Body of pancreas (tissue), 4 donors: ENCODE measurements around the gene HOTAIR. TPM values are rescaled to one million over a fixed set of nuclear protein-coding genes. Genes with fewer than 3 reads are reported as not detected.

Source experiments
- ATAC-seq: fragments of 150-250 bp; one replicate; pipeline ENCODE4 v1.9.1; 2016
- DNase-seq, 4 donors: peaks; one replicate each; pipeline ENCODE4 v3.0.0-alpha.2; 2019
- H3K27ac ChIP-seq, 4 donors: fragments of 200-600 bp; sonication (generic); 1 replicate in 3 of 4; 2 replicates in 1 of 4; pipeline versions ENCODE4 v1.5.1 to v1.6.1; 2016 to 2019; ENCODE audit warnings: mild to moderate bottlenecking in 1 of 4, mixed read lengths in 1 of 4, moderate library complexity in 1 of 4
- H3K27me3 ChIP-seq, 2 donors: fragments of 200-600 bp; sonication (generic); one replicate each; pipeline ENCODE4 v1.6.0; 2016; ENCODE audit warnings: mild to moderate bottlenecking in 1 of 2
- H3K36me3 ChIP-seq, 2 donors: fragments of 200-600 bp; sonication (generic); replicated peaks in 1 of 2; 2 replicates each; pipeline ENCODE4 v1.5.1; 2016; ENCODE audit warnings: low read depth in 2 of 2; ENCODE audit not compliant: insufficient read depth in 1 of 2
- H3K4me1 ChIP-seq: fragments of 200-600 bp; sonication (generic); one replicate; pipeline ENCODE4 v1.6.0; 2016
- H3K4me3 ChIP-seq, 2 donors: fragments of 200-600 bp; sonication (generic); 1 replicate in 1 of 2; 2 replicates in 1 of 2; pipeline ENCODE4 v1.5.1; 2016 to 2019
- H3K9me3 ChIP-seq, 3 donors: fragments of 200-600 bp; sonication (generic); 1 replicate in 2 of 3; 2 replicates in 1 of 3; pipeline ENCODE4 v1.5.1; 2016
- POLR2A ChIP-seq, 3 donors: fragments of 450-650 bp; IDR thresholded peaks; one replicate each; pipeline ENCODE4 v1.6.1; 2016; ENCODE audit warnings: antibody characterized with exemption in 3 of 3, mild to moderate bottlenecking in 2 of 3
- WGBS, 2 donors: methylation state at CpG; one replicate each; pipeline ENCODE4 v1.1.5; 2017; 5-methylcytosine and 5-hydroxymethylcytosine counted together
- intact Hi-C: fragments of 100-400 bp; cut with DNase I; formaldehyde crosslinking; loops from one replicate; pipeline ENCODE4 v1.15.1; 2023
- total RNA-seq, 2 donors: library from RNA; depleted of rRNA; stranded (reverse); fragments of >200 nt; gene quantifications; one replicate each; pipeline ENCODE4 v1.1.0, GENCODE V29; 2016
- TF ChIP-seq, protein P1 (sequence below), 7 experiments: fragments of 450-650 bp in 4 of 7; fragments of 200-600 bp in 3 of 7; sonication (generic) in 3 of 7; IDR thresholded peaks; one replicate each; pipeline ENCODE4 v1.5.1; 2016 to 2019; ENCODE audit warnings: antibody characterized with exemption in 7 of 7

The HOTAIR gene
- total RNA-seq, 2 donors from 2014 or later: not detected

DNA sequence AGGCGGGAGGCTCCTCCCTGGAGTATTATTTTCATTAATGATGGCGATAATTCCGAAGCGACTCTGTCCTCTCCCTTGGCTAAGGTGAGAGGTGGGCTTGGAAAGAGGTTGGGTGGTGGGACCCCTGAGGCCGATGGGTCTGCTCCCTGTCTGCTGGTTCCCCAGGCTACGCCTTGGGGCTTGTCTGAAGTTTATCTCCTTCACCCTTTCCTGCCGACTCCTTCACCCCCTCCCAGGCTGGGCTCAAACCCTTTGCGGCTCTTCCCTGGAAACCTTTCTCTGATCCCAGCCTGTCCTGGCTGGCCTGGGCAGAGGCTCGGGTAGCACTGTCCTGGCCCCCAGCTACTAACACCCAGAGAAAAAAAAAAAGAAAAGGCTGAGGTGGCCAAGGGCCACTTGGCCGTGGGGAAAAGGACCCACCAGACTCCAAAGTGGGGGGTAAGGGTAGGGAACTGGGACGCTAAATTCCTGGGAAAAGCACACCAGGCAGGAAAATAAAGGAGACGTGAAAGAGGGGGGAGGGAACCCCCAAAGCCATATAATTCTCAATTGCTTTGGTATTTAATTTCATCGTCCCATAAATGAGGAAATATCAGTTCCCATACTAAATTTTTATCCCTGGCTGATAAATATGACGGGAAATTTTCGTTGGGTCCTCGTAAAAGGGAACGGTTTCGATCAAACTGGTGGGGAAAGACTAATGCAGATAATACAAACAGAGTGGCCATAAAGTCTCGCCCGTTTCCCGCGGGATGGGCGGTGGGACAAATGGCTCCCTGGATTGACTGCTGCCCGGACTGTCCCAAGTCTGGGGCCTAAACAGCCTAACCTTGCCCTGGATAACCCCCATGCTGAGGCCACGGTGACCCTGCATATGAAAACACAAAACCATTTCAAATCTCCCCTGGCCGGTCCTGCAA, 8.2 kb upstream of the HOTAIR start:
- peaks cover 18% of the 10 kb centered on the region for H3K4me1 ChIP-seq
- ATAC-seq: no peak
- no peak for DNase-seq
- WGBS, 2 donors: 8 to 9% methylated on average over 26 of the region's 26 CpGs
- H3K9me3 ChIP-seq: no peaks in the 10 kb centered on the region
- no peaks in the 10 kb centered on the region for H3K36me3 ChIP-seq
- H3K4me3 ChIP-seq: no peak overlapping the region
- intact Hi-C loops: no loop called here
- peaks cover 0 to 71% of the 10 kb centered on the region in 2 donors for H3K27me3 ChIP-seq
- no peak overlapping the region for H3K27ac ChIP-seq
- TF ChIP-seq, protein P1, sequence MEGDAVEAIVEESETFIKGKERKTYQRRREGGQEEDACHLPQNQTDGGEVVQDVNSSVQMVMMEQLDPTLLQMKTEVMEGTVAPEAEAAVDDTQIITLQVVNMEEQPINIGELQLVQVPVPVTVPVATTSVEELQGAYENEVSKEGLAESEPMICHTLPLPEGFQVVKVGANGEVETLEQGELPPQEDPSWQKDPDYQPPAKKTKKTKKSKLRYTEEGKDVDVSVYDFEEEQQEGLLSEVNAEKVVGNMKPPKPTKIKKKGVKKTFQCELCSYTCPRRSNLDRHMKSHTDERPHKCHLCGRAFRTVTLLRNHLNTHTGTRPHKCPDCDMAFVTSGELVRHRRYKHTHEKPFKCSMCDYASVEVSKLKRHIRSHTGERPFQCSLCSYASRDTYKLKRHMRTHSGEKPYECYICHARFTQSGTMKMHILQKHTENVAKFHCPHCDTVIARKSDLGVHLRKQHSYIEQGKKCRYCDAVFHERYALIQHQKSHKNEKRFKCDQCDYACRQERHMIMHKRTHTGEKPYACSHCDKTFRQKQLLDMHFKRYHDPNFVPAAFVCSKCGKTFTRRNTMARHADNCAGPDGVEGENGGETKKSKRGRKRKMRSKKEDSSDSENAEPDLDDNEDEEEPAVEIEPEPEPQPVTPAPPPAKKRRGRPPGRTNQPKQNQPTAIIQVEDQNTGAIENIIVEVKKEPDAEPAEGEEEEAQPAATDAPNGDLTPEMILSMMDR (IDR thresholded peaks at IDR 0.05): no peak
- TF ChIP-seq POLR2A (IDR thresholded peaks at IDR 0.05): no peak

- Histone ChIP-seq H3K27ac (no peak overlapping the region), H3K27me3 (peaks cover 0 to 67% of the 10 kb centered on the region in 2 donors), H3K36me3 (no peaks in the 10 kb centered on the region), H3K9me3 (no peaks in the 10 kb centered on the region), H3K4me1 (peaks cover 18% of the 10 kb centered on the region), H3K4me3 (no peak overlapping the region)
- TF ChIP-seq POLR2A (IDR thresholded peaks at IDR 0.05): no peak
- TF ChIP-seq, protein P1 (IDR thresholded peaks at IDR 0.05): no peak
- no peak for ATAC-seq
- 22 to 24% methylated on average over 30 of the region's 30 CpGs for WGBS, 2 donors
- intact Hi-C loops: no loop called here
- DNase-seq: no peak
These were observed 7.1 kb upstream of the HOTAIR start for GRCh38 chr12:53981634-53982565.

GRCh38 chr12:53980802-53981496, 6.2 kb upstream of the HOTAIR start:
- Histone ChIP-seq H3K4me3 (no peak overlapping the region), H3K27me3 (peaks cover 0 to 67% of the 10 kb centered on the region in 2 donors), H3K9me3 (no peaks in the 10 kb centered on the region), H3K27ac (no peak overlapping the region), H3K36me3 (no peaks in the 10 kb centered on the region), H3K4me1 (peaks cover 12% of the 10 kb centered on the region)
- ATAC-seq (no peak), DNase-seq (no peak)
- TF ChIP-seq POLR2A (IDR thresholded peaks at IDR 0.05): no peak
- TF ChIP-seq, protein P1 (IDR thresholded peaks at IDR 0.05): no peak
- 27 to 35% methylated on average over 14 to 15 of the region's 15 CpGs for WGBS, 2 donors
- intact Hi-C loops: no loop called here

DNA sequence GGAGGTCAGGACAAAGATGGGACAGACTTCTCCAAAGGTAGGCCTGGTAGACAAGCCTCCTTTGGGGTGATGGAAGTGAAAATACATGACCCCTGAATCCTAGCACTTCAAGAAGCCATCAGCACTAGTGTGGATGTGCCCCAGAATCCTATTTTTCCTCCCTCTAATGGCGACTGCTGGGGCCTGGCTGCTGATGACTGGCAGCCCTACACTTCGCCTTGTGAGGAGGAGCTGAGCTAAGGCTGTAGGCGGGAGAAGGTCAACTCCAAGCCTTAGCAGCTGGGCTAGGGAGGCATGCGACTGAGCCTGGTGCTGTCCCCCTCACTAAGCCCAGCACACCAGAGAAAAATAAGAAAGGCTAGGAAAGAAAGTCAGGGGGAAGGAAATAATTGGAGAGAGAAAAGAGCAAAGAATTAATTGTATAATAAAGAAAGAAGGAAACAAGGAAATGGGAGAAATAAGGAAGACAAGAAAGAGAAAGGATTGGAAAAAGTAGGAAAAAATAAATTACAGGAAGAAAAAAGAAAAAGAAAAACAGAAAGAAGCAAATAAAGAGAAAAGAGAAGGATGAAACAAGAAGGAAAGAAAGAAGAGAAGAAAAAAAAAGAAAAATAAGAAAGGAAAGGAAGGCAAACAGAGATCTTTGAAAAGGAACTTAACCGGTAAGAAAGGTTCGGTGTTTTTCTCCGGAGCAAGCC, 5.5 kb upstream of the HOTAIR start:
- no peak overlapping the region for H3K27ac ChIP-seq
- H3K4me3 ChIP-seq: no peak overlapping the region
- no peaks in the 10 kb centered on the region for H3K36me3 ChIP-seq
- peaks cover 0 to 67% of the 10 kb centered on the region in 2 donors for H3K27me3 ChIP-seq
- ATAC-seq: no peak
- no peak for DNase-seq
- peaks cover 8% of the 10 kb centered on the region for H3K4me1 ChIP-seq
- intact Hi-C loops: no loop called here
- 39 to 45% methylated on average over 7 of the region's 7 CpGs for WGBS, 2 donors
- TF ChIP-seq, protein P1 (IDR thresholded peaks at IDR 0.05): no peak
- TF ChIP-seq POLR2A (IDR thresholded peaks at IDR 0.05): no peak
- no peaks in the 10 kb centered on the region for H3K9me3 ChIP-seq
